Eye (tissue), 1 donor: ENCODE results near the gene NDRG2.

Source experiments
- DNase-seq: peaks from one replicate; pipeline ENCODE4 v3.0.0-alpha.2; 2015

The NDRG2 gene

GRCh38 chr14:21024585-21025370, at the start of gene NDRG2:
NDRG2 (minus strand) TSS chr14:21025061; CDS start chr14:21023315, 1,746 bp downstream.
- DNase-seq = peak; percentile 88

GRCh38 chr14:21073921-21074320, 49.1 kb upstream of the NDRG2 start:
- DNase-seq = no peak

GRCh38 chr14:21072781-21073339, 48.0 kb upstream of the NDRG2 start:
- no peak for DNase-seq

GRCh38 chr14:21072031-21072473, 47.2 kb upstream of the NDRG2 start:
- DNase-seq = peak; percentile 75

- DNase-seq = peak; percentile 96
Measured at GRCh38 chr14:21071225-21072030, 46.6 kb upstream of the NDRG2 start.

GRCh38 chr14:21070610-21071224, 45.9 kb upstream of the NDRG2 start:
- peak; percentile 86 for DNase-seq

- DNase-seq = peak; percentile 90
Measured at GRCh38 chr14:21070083-21070609, 45.3 kb upstream of the NDRG2 start, which contains the start of gene ARHGEF40. ARHGEF40 (plus strand) TSS chr14:21070304; CDS start chr14:21070397, 93 bp downstream.

- DNase-seq = peak; percentile 89
Measured at GRCh38 chr14:21069388-21070082, 44.7 kb upstream of the NDRG2 start.

GRCh38 chr14:21068521-21069387, 43.9 kb upstream of the NDRG2 start:
- peak; percentile 90 for DNase-seq

GRCh38 chr14:21066882-21067502, 42.1 kb upstream of the NDRG2 start:
- DNase-seq = no peak

GRCh38 chr14:21063479-21063878, 38.6 kb upstream of the NDRG2 start:
- peak; percentile 37 for DNase-seq

- no peak for DNase-seq
Measured at GRCh38 chr14:21061347-21061668, 36.4 kb upstream of the NDRG2 start.

- no peak for DNase-seq
Measured at GRCh38 chr14:21060614-21061346, 35.9 kb upstream of the NDRG2 start.

- DNase-seq = no peak
Measured at GRCh38 chr14:21059842-21060613, 35.2 kb upstream of the NDRG2 start.

- DNase-seq = no peak
Measured at GRCh38 chr14:21058903-21059302, 34.0 kb upstream of the NDRG2 start.

GRCh38 chr14:21057803-21058675, 33.2 kb upstream of the NDRG2 start, which contains the start of gene RNASE8:
RNASE8 (plus strand) TSS chr14:21057822; CDS start chr14:21057893, 71 bp downstream.
- DNase-seq = no peak

GRCh38 chr14:21056520-21057163, 31.8 kb upstream of the NDRG2 start:
- no peak for DNase-seq
